ENCODE measurements around the gene CHD6.

CHD6 gene

GRCh38 chr20:41418739-41419293 lies 199.4 kb downstream of the CHD6 start:
- DNase-seq, result no peak

DNA sequence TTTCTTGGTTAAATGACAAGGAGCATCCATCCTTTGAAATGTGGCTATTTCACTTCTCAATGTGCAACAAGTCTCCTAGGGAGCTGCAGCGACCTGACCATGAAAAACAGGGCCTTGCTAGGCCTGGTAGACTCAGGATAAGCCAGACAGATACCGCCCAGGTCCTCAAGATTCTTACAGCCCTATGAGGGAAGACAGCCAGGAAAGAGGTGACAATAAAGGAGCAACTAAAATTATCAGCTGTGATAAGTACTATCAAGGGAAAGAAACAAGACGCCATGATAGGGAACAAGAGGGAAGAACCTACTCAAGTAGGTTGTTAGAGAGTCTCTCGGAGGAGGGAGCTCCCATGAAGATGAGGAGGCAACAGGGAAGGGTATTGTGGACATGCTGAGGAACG lies 200.1 kb downstream of the CHD6 start:
- DNase-seq, result no peak

- no peak for DNase-seq
Measured at GRCh38 chr20:41415191-41415590, 203.0 kb downstream of the CHD6 start.

- no peak for DNase-seq
Measured at GRCh38 chr20:41413169-41413568, 205.0 kb downstream of the CHD6 start.

GRCh38 chr20:41412324-41413120 lies 205.7 kb downstream of the CHD6 start:
- no peak for DNase-seq

- DNase-seq, result no peak
Measured at GRCh38 chr20:41411391-41411847, 206.8 kb downstream of the CHD6 start.

GRCh38 chr20:41408986-41409385 lies 209.2 kb downstream of the CHD6 start:
- DNase-seq, result no peak

- no peak for DNase-seq
Measured at GRCh38 chr20:41408156-41408794, 209.9 kb downstream of the CHD6 start.

DNA sequence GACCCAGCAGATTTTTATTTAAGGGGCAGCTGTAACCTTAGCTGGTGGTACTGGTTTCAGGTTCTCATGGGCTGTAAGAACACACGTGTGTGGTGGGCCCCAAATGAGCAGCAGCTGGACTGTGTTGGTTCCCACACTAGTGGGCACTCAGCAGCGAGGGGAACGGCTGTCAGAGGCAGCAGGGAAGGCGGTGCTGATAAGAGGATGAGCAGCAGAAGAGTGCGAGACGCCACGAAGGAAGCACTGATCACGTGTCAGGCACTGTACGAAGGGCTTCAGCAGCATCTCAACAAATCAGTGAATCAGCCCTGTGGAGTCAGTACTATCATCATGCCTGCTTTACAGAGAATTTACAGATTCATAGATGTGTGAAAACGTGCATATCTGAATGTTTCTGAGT lies 210.6 kb downstream of the CHD6 start:
- no peak for DNase-seq

- DNase-seq, result no peak
Measured at GRCh38 chr20:41406896-41407444, 211.2 kb downstream of the CHD6 start.

- DNase-seq, result no peak
Measured at GRCh38 chr20:41406353-41406752, 211.8 kb downstream of the CHD6 start.

DNA sequence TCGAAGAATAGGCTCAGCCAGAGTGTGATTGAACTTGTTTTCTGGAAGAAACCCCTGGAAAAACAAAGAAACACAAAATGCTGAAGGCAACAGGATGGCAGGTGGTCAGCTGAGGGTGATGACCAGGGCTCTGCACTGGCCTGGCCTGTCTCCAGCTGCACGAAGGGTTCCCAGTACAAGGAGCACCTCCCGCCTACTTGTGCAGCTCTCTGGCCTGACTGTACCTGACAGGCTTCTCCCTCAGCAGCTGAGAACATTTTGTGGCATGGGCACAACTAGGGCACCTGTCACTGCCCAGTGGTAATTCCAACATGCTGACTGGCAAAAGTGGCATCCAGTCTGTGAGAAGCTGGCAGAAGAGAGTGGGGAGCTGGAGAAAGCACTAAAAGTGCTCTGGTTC lies 212.7 kb downstream of the CHD6 start:
- no peak for DNase-seq

- no peak for DNase-seq
Measured at GRCh38 chr20:41403604-41404003, 214.6 kb downstream of the CHD6 start.

- no peak for DNase-seq
Measured at GRCh38 chr20:41398408-41398807, 219.8 kb downstream of the CHD6 start.

- DNase-seq, result no peak
Measured at GRCh38 chr20:41395667-41396664, 222.2 kb downstream of the CHD6 start.

DNA sequence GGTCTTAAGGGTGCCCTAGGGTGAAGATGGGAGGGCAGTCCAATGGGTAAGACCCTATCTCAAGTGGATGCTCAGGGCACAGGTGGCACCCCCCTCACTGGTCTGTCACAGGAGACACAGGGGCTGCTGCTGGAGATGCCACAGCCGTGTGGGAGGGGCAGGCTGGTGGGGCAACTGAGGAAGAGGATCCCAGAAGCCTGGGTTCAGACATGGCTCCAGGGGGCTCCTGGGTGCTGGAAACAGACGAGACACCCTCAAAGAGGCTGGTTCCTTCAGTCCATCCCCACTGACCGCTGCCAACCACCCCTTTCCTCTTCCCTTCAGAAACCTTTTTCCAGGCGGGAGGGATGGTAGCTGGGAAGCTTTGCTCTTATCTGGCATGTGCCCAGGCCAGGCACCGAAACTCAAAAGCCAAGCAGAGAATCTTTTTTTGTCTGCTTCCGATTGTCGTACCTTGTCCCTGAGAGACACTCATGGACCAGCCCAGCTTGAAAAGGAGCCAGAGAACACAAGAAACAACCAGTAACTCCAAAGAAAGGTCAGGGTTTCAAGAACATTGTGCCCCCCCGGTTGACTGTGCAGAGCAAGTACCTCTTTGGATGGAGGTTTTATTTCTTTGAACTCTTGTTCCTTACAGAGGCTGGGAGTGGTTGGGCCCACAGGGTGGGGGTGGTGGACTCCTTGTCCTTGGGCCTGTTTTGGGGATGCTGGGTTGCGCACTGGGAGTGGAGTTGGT lies 223.1 kb downstream of the CHD6 start:
- DNase-seq, result no peak

DNA sequence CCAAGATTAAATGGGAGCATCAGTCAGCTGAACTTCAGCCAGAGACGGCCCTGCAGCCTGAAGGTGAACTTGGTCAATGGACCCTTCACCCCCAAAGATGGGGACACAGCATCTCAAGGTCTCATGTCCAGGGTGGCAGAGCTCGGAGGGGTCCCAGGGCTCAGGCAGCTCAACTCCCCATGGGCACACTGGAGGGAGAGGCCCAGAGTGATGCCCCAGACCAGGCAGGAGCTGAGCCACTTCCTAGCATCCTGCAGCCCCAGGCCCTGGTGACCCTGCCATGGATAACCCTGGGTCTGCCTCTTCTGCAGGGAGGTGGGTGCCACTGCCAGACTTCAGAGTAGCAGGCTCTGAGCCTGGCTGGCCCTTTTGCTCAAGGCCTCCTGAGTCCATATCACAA lies 224.1 kb downstream of the CHD6 start:
- no peak for DNase-seq

DNA sequence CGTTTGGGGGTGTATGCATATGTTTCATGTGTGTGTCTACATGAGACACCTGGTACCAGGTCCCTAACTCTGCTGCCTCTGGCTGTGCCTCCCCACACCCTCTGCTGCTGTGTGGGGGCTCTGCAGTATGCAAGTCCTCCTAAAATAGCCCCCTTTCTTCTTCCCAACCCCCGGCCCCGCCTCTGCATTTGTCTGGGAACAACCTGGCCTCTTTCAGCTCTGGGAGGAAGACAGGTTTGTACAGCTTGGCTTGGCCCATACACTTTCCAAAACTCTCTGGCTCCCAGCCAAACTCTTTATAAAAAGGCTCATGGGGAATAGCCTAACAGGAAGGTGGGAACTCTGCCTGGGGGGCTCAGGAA lies 224.5 kb downstream of the CHD6 start:
- DNase-seq, result no peak

DNA sequence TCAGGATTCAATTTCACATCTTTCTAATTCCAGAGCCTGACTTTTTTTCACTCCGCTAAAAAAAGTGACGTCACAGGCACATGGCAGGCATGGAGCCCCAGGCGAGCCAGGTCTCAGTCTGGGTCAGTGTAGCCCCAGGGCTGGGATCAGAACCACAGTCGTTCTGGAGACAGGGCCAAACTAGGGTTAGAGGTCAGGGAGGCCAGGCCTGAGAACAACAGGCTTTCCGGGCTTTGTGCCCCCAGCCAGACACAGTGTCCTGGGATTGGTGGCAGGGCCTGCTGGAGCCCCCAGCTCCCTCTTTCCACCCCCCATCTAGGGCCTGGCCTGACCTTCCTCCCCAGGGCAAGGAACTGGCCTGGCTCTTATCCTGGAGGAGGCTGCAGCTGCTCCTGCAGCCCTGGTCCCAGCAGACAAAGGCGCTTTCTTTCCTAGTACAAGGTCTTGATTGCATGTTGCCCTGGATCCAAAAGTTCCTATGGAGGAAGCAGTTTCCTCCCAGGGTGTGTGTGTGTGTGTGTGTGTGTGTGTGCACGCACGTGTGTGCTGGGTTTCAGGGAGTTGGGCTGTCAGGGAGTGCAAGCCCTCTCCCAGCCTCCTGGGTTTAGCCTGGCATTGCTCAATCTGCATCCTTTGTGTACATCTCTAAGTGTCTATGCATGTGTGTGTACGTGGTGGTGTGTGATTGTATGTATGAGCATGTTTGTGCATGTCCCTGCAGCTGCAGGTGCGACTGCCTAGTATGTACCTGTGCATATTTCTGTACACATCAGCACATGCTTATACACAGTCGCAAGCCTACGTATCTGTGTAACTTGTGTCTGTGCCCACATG lies 225.1 kb downstream of the CHD6 start:
- no peak for DNase-seq

DNA sequence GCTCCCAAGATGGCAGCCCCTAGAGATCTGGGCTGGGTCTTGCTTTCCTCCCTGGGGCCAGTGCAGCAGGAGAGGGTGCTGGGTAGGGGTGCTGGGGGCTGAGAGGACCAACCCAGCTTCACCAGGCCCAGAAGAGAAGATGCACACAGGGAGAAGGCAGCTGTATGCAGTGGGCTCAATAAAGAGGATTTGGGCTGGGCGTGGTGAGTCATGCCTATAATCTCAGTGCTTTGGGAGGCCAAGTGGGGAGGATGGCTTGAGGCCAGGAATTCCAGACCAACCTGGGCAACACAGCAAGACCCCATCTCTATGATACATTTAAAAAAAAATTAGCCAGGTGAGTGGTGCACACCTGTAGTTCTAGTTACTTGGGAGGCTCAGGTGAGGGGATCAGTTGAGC lies 225.9 kb downstream of the CHD6 start:
- no peak for DNase-seq

- DNase-seq, result no peak
Measured at GRCh38 chr20:41391587-41392001, 226.6 kb downstream of the CHD6 start.

Measured in NCI-H1694 (cell line).